ENCODE data around the gene TRIM15.
A peak's percentile ranks its signal among the peaks of the same experiment; 100 is the strongest.
"Not testable (repeated sequence)": the region's sequence is repeated elsewhere in the genome, so short reads cannot be mapped to it uniquely, and the experiment has no call there.

The TRIM15 gene

DNA sequence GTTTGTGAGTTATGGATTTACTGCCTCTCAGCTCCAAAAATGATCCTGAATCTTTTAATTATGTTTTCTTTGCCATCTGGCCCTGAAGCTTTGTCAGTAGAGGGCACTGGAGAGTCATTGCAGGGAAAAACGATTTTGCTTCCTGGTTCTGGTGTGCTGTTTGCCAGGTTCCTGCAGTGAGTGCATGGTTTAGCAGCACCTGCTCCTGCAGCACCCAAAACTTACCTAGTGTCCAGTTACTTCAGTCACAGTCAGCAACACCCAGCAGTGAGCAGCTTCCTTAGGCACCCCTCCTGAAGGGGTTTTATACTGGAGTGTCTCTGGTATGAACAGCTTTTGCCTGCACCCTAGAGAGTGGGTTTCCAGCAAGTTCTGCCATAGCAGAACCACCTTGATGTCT is 55.9 kb downstream of the TRIM15 start:
- peaks cover 3% of the 10 kb centered on the region for H3K9me3 ChIP-seq (ENCODE audit: low read length)
- no peak overlapping the region for H3K27ac ChIP-seq (ENCODE audit: low read depth, low read length, poor library complexity, severe bottlenecking)
- H3K4me2 ChIP-seq (ENCODE audit: low read length), result no peak overlapping the region
- H3K36me3 ChIP-seq (ENCODE audit: insufficient read depth, low read length), result no peaks in the 10 kb centered on the region; the same call in 1 of the 2 replicates
- no peaks in the 10 kb centered on the region for H3K79me2 ChIP-seq (ENCODE audit: insufficient read depth, low read length)
- no peaks in the 10 kb centered on the region for H3F3A ChIP-seq (ENCODE audit: insufficient read depth, low read length)
- H3K9ac ChIP-seq (ENCODE audit: low read length), result no peak overlapping the region
- no peak for TF ChIP-seq EZH2 (IDR thresholded peaks at IDR 0.05; ENCODE audit: borderline replicate concordance, low read length)
- TF ChIP-seq, protein P1, sequence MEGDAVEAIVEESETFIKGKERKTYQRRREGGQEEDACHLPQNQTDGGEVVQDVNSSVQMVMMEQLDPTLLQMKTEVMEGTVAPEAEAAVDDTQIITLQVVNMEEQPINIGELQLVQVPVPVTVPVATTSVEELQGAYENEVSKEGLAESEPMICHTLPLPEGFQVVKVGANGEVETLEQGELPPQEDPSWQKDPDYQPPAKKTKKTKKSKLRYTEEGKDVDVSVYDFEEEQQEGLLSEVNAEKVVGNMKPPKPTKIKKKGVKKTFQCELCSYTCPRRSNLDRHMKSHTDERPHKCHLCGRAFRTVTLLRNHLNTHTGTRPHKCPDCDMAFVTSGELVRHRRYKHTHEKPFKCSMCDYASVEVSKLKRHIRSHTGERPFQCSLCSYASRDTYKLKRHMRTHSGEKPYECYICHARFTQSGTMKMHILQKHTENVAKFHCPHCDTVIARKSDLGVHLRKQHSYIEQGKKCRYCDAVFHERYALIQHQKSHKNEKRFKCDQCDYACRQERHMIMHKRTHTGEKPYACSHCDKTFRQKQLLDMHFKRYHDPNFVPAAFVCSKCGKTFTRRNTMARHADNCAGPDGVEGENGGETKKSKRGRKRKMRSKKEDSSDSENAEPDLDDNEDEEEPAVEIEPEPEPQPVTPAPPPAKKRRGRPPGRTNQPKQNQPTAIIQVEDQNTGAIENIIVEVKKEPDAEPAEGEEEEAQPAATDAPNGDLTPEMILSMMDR (IDR thresholded peaks at IDR 0.05; ENCODE audit: low read length), result peak; percentile 82
- peaks cover 14% of the 10 kb centered on the region for H3K4me1 ChIP-seq (ENCODE audit: insufficient read depth, low read length, severe bottlenecking)
- H2AFZ ChIP-seq (ENCODE audit: low read length), result no peak overlapping the region
- H3K4me3 ChIP-seq (ENCODE audit: low read depth, low read length, poor library complexity, severe bottlenecking), result no peak overlapping the region
- no peaks in the 10 kb centered on the region for H3K27me3 ChIP-seq (ENCODE audit: insufficient read depth, low read length)
- H4K20me1 ChIP-seq (ENCODE audit: insufficient read depth, low read length), result no peaks in the 10 kb centered on the region
- H3K9me2 ChIP-seq (ENCODE audit: low read depth, low read length), result no peaks in the 10 kb centered on the region

DNA sequence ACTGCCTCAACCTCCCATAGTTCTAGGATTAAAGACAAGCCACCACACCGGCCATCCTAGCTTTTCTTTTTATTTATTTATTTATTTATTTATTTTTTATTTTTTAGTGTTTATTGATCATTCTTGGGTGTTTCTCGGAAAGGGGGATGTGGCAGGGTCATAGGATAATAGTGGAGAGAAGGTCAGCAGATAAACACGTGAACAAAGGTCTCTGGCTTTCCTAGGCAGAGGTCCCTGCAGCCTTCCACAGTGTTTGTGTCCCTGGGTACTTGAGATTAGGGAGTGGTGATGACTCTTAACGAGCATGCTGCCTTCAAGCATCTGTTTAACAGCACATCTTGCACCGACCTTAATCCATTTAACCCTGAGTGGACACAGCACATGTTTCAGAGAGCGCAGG is 58.0 kb downstream of the TRIM15 start:
- H3K27me3 ChIP-seq (ENCODE audit: insufficient read depth, low read length); H3K79me2 ChIP-seq (ENCODE audit: insufficient read depth, low read length); H3K27ac ChIP-seq (ENCODE audit: low read depth, low read length, poor library complexity, severe bottlenecking); H2AFZ ChIP-seq (ENCODE audit: low read length); H3K4me3 ChIP-seq (ENCODE audit: low read depth, low read length, poor library complexity, severe bottlenecking); H3K4me2 ChIP-seq (ENCODE audit: low read length); H4K20me1 ChIP-seq (ENCODE audit: insufficient read depth, low read length); H3K9ac ChIP-seq (ENCODE audit: low read length); H3F3A ChIP-seq (ENCODE audit: insufficient read depth, low read length); H3K4me1 ChIP-seq (ENCODE audit: insufficient read depth, low read length, severe bottlenecking); H3K9me2 ChIP-seq (ENCODE audit: low read depth, low read length); H3K9me3 ChIP-seq (ENCODE audit: low read length); H3K36me3 ChIP-seq (ENCODE audit: insufficient read depth, low read length): not testable (repeated sequence)

DNA sequence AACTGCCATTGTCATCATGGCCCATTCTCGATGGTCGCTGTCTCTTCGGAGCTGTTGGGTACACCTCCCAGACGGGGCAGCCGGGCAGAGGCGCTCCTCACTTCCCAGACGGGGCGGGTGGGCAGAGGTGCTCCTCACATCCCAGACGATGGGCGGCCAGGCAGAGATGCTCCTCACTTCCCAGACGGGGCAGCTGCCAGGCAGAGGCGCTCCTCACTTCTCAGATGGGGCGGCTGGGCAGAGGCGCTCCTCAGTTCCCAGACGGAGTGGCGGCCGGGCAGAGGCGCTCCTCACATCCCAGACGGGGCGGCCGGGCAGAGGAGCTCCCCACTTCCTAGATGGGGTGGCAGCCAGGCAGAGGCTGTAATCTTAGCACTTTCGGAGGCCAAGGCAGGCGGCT is 58.6 kb downstream of the TRIM15 start:
- not testable (repeated sequence) for H3F3A ChIP-seq (ENCODE audit: insufficient read depth, low read length); H3K9me3 ChIP-seq (ENCODE audit: low read length); H3K9ac ChIP-seq (ENCODE audit: low read length); H3K4me1 ChIP-seq (ENCODE audit: insufficient read depth, low read length, severe bottlenecking); H3K36me3 ChIP-seq (ENCODE audit: insufficient read depth, low read length); H3K9me2 ChIP-seq (ENCODE audit: low read depth, low read length); H2AFZ ChIP-seq (ENCODE audit: low read length); H4K20me1 ChIP-seq (ENCODE audit: insufficient read depth, low read length); H3K4me3 ChIP-seq (ENCODE audit: low read depth, low read length, poor library complexity, severe bottlenecking); H3K27me3 ChIP-seq (ENCODE audit: insufficient read depth, low read length); H3K4me2 ChIP-seq (ENCODE audit: low read length); H3K27ac ChIP-seq (ENCODE audit: low read depth, low read length, poor library complexity, severe bottlenecking); H3K79me2 ChIP-seq (ENCODE audit: insufficient read depth, low read length)
